H1 (cell line): ENCODE data around the gene LRTM2.
A peak's percentile ranks its signal among the peaks of the same experiment; 100 is the strongest.

Experiments used
- CHD2 ChIP-seq: IDR thresholded peaks from 2 replicates; pipeline ENCODE4 v1.6.1; 2012; ENCODE audit warnings: low read length, improper control_type of control experiment
- EP300 ChIP-seq, 2 experiments: IDR thresholded peaks; 1 replicate in 1 of 2; 2 replicates in 1 of 2; pipeline ENCODE4 v1.6.1; 2011 to 2012; ENCODE audit warnings: low read depth in 2 of 2, low read length in 2 of 2, mild to moderate bottlenecking in 2 of 2, borderline replicate concordance in 1 of 2, inconsistent platforms in 1 of 2, moderate library complexity in 1 of 2
- EZH2 ChIP-seq: fragments of 200-600 bp; sonication (generic); IDR thresholded peaks from 2 replicates; pipeline ENCODE4 v1.7.1; 2012; ENCODE audit warnings: low read depth, mild to moderate bottlenecking, moderate library complexity, low read length, inconsistent platforms; ENCODE audit not compliant: severe bottlenecking
- JUN ChIP-seq: IDR thresholded peaks from 2 replicates; pipeline ENCODE4 v1.6.1; 2011; ENCODE audit warnings: low read depth, mild to moderate bottlenecking, improper control_type of control experiment, low read length
- JUND ChIP-seq: IDR thresholded peaks from 2 replicates; pipeline ENCODE4 v1.6.1; 2011; ENCODE audit warnings: mild to moderate bottlenecking, improper control_type of control experiment, low read length
- MAX ChIP-seq: IDR thresholded peaks from 2 replicates; pipeline ENCODE4 v1.6.1; 2012; ENCODE audit warnings: inconsistent platforms
- POLR2A ChIP-seq, 2 experiments: IDR thresholded peaks; 1 replicate in 1 of 2; 2 replicates in 1 of 2; pipeline ENCODE4 v1.6.1; 2011; ENCODE audit warnings: low read depth in 2 of 2, low read length in 2 of 2, mild to moderate bottlenecking in 2 of 2; ENCODE audit errors: control extremely low read depth in 1 of 2
- POLR2AphosphoS5 ChIP-seq: IDR thresholded peaks from 2 replicates; pipeline ENCODE4 v1.6.1; 2011; ENCODE audit warnings: low read depth, low read length
- RFX5 ChIP-seq: IDR thresholded peaks from 2 replicates; pipeline ENCODE4 v1.6.1; 2011; ENCODE audit warnings: low read depth, low read length, improper control_type of control experiment, borderline replicate concordance
- SIN3A ChIP-seq, 2 experiments: IDR thresholded peaks in 1 of 2; conservative IDR thresholded peaks in 1 of 2; 2 replicates each; pipeline ENCODE4 v1.6.1; 2011 to 2012; ENCODE audit warnings: low read length in 2 of 2, improper control_type of control experiment in 1 of 2, low read depth in 1 of 2, mild to moderate bottlenecking in 1 of 2
- SIX5 ChIP-seq: IDR thresholded peaks from 2 replicates; pipeline ENCODE4 v1.6.1; 2011; ENCODE audit warnings: mild to moderate bottlenecking, low read depth, low read length
- YY1 ChIP-seq: IDR thresholded peaks from 2 replicates; pipeline ENCODE4 v1.6.1; 2011; ENCODE audit warnings: low read depth, mild to moderate bottlenecking, low read length
- TF ChIP-seq, protein P1 (sequence below), 3 experiments: IDR thresholded peaks; 1 replicate in 2 of 3; 2 replicates in 1 of 3; pipeline versions ENCODE4 v1.5.1 to v1.6.1; 2011; ENCODE audit warnings: low read length in 3 of 3, mild to moderate bottlenecking in 3 of 3, inconsistent platforms in 2 of 3, low read depth in 1 of 3, moderate library complexity in 1 of 3; ENCODE audit not compliant: insufficient read depth in 1 of 3; ENCODE audit errors: control extremely low read depth in 1 of 3

- no peak for TF ChIP-seq SIX5
- peak; percentile 97 for TF ChIP-seq SIN3A (conservative IDR thresholded peaks at IDR 0.05 in 1 of 2, IDR thresholded peaks at IDR 0.05 in 1 of 2; ENCODE audit: low read depth in 1 of 2, low read length in 2 of 2)
- no peak for TF ChIP-seq EZH2
- peak in 1 of 2 experiments; percentile 36; a peak in 1 of 3 replicates for TF ChIP-seq EP300 (IDR thresholded peaks at IDR 0.05; ENCODE audit: borderline replicate concordance in 1 of 2, low read depth in 2 of 2, low read length in 2 of 2)
- no peak for TF ChIP-seq POLR2AphosphoS5
- no peak for TF ChIP-seq JUN
- TF ChIP-seq YY1: no peak
- no peak for TF ChIP-seq CHD2
- no peak for TF ChIP-seq POLR2A (IDR thresholded peaks at IDR 0.05; ENCODE audit: control extremely low read depth in 1 of 2, low read depth in 2 of 2, low read length in 2 of 2)
- TF ChIP-seq MAX: peak; percentile 71
- no peak for TF ChIP-seq JUND
- TF ChIP-seq, protein P1, sequence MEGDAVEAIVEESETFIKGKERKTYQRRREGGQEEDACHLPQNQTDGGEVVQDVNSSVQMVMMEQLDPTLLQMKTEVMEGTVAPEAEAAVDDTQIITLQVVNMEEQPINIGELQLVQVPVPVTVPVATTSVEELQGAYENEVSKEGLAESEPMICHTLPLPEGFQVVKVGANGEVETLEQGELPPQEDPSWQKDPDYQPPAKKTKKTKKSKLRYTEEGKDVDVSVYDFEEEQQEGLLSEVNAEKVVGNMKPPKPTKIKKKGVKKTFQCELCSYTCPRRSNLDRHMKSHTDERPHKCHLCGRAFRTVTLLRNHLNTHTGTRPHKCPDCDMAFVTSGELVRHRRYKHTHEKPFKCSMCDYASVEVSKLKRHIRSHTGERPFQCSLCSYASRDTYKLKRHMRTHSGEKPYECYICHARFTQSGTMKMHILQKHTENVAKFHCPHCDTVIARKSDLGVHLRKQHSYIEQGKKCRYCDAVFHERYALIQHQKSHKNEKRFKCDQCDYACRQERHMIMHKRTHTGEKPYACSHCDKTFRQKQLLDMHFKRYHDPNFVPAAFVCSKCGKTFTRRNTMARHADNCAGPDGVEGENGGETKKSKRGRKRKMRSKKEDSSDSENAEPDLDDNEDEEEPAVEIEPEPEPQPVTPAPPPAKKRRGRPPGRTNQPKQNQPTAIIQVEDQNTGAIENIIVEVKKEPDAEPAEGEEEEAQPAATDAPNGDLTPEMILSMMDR (IDR thresholded peaks at IDR 0.05; ENCODE audit: control extremely low read depth in 1 of 3, insufficient read depth in 1 of 3, low read depth in 1 of 3, low read length in 3 of 3): no peak
- TF ChIP-seq RFX5: no peak
These were observed 10.9 kb downstream of the LRTM2 start for GRCh38 chr12:1830981-1831963.
